IMR-90 (cell line): ENCODE data around the gene SMLR1. TPM values are rescaled to one million over a fixed set of nuclear protein-coding genes. Genes with fewer than 3 reads are reported as not detected.

Experiments used
- ATAC-seq: fragments of 200-7000 bp; cut with Tn5 transposase; 2 replicates; pipeline ENCODE4 v1.9.1; 2020; ENCODE audit warnings: low read depth, mild to moderate bottlenecking, moderate library complexity
- BruUV-seq: library from RNA; stranded (reverse); fragments of 400-500 nt; replicated peaks from 2 replicates; lab custom pipeline; 2021; lab: Mats Ljungman, UMichigan
- CTCF ChIA-PET: fragments of 300-600 bp; formaldehyde crosslinking; extraction: SDS; loops from one replicate; lab custom pipeline; 2021; ENCODE audit warnings: antibody characterized with exemption; lab: Yijun Ruan, JAX
- POLR2A ChIA-PET: fragments of 300-600 bp; sonication (Branson Sonifier 250); formaldehyde crosslinking; loops from one replicate; lab custom pipeline; 2022; ENCODE audit warnings: antibody characterized with exemption; ENCODE audit not compliant: unreplicated experiment; lab: Charles Lee
- DNase-seq: peaks from one replicate; pipeline ENCODE4 v3.0.0; 2013
- H2AFZ ChIP-seq: replicated peaks from 2 replicates; pipeline ENCODE3; 2013; ENCODE audit warnings: low read length, mild to moderate bottlenecking; ENCODE audit not compliant: poor library complexity
- H2AK5ac ChIP-seq: 2 replicates; pipeline ENCODE4 v1.6.1; 2013; ENCODE audit warnings: low read depth, low read length, inconsistent platforms
- H2AK9ac ChIP-seq: replicated peaks from 2 replicates; pipeline ENCODE3; 2013; ENCODE audit warnings: mild to moderate bottlenecking, low read depth, low read length, moderate library complexity; ENCODE audit not compliant: poor library complexity
- H2BK120ac ChIP-seq: 2 replicates; pipeline ENCODE4 v1.6.1; 2013; ENCODE audit warnings: low read depth, low read length, inconsistent platforms
- H2BK15ac ChIP-seq: 3 replicates; pipeline ENCODE4 v1.6.1; 2013; ENCODE audit warnings: low read depth, low read length, inconsistent platforms
- H2BK20ac ChIP-seq: 2 replicates; pipeline ENCODE4 v1.6.1; 2013; ENCODE audit warnings: low read depth, mild to moderate bottlenecking, inconsistent platforms, low read length, moderate library complexity
- H2BK5ac ChIP-seq: 2 replicates; pipeline ENCODE4 v1.6.1; 2013; ENCODE audit warnings: mild to moderate bottlenecking, low read depth, low read length, inconsistent platforms; ENCODE audit not compliant: poor library complexity, severe bottlenecking
- H3K14ac ChIP-seq: replicated peaks from 2 replicates; pipeline ENCODE4 v1.6.1; 2013; ENCODE audit warnings: low read depth, low read length, inconsistent platforms
- H3K18ac ChIP-seq: 2 replicates; pipeline ENCODE4 v1.6.1; 2013; ENCODE audit warnings: low read depth, low read length, control low read depth
- H3K23ac ChIP-seq: 2 replicates; pipeline ENCODE4 v1.6.1; 2013; ENCODE audit warnings: low read depth, low read length, inconsistent platforms
- H3K27ac ChIP-seq: 2 replicates; pipeline ENCODE4 v1.5.1; 2013; ENCODE audit warnings: mild to moderate bottlenecking, control low read depth, low read length; ENCODE audit not compliant: insufficient read depth
- H3K27me3 ChIP-seq: 2 replicates; pipeline ENCODE4 v1.6.1; 2013; ENCODE audit warnings: low read length; ENCODE audit not compliant: control insufficient read depth, insufficient read depth
- H3K36me3 ChIP-seq: 2 replicates; pipeline ENCODE4 v1.6.1; 2013; ENCODE audit warnings: low read length, mixed read lengths; ENCODE audit not compliant: control insufficient read depth, insufficient read depth
- H3K4ac ChIP-seq: 2 replicates; pipeline ENCODE4 v1.6.1; 2013; ENCODE audit warnings: low read depth, low read length, inconsistent platforms
- H3K4me1 ChIP-seq: 2 replicates; pipeline ENCODE4 v1.6.1; 2013; ENCODE audit warnings: low read length, mixed read lengths; ENCODE audit not compliant: control insufficient read depth, insufficient read depth
- H3K4me2 ChIP-seq: 2 replicates; pipeline ENCODE4 v1.6.1; 2013; ENCODE audit warnings: low read depth, mild to moderate bottlenecking, control low read depth, low read length, moderate library complexity
- H3K4me3 ChIP-seq: 2 replicates; pipeline ENCODE4 v1.5.1; 2013; ENCODE audit warnings: low read depth, mild to moderate bottlenecking, control low read depth, low read length, moderate library complexity; ENCODE audit not compliant: insufficient read depth
- H3K56ac ChIP-seq: 2 replicates; pipeline ENCODE4 v1.6.1; 2013; ENCODE audit warnings: low read length, inconsistent platforms; ENCODE audit not compliant: insufficient read depth; ENCODE audit errors: extremely low read depth
- H3K79me1 ChIP-seq, 2 experiments: 2 replicates each; pipeline ENCODE4 v1.6.1; 2013; ENCODE audit warnings: low read length in 2 of 2, inconsistent platforms in 1 of 2, low read depth in 1 of 2
- H3K9ac ChIP-seq: 2 replicates; pipeline ENCODE4 v1.6.1; 2013; ENCODE audit warnings: low read depth, low read length, control low read depth
- H3K9me1 ChIP-seq: 2 replicates; pipeline ENCODE4 v1.6.1; 2013; ENCODE audit warnings: low read length, inconsistent platforms; ENCODE audit not compliant: insufficient read depth
- H3K9me3 ChIP-seq: 2 replicates; pipeline ENCODE4 v1.6.1; 2013; ENCODE audit warnings: low read length; ENCODE audit not compliant: control insufficient read depth, insufficient read depth
- H4K20me1 ChIP-seq: 2 replicates; pipeline ENCODE4 v1.6.1; 2013; ENCODE audit warnings: low read length, inconsistent platforms; ENCODE audit not compliant: insufficient read depth
- H4K5ac ChIP-seq: 2 replicates; pipeline ENCODE4 v1.6.1; 2013; ENCODE audit warnings: mild to moderate bottlenecking, low read depth, low read length, control low read depth
- H4K8ac ChIP-seq, 2 experiments: 2 replicates each; pipeline ENCODE4 v1.6.1; 2013; ENCODE audit warnings: low read depth in 2 of 2, low read length in 2 of 2, control low read depth in 1 of 2, inconsistent platforms in 1 of 2
- H4K91ac ChIP-seq: 2 replicates; pipeline ENCODE4 v1.6.1; 2013; ENCODE audit warnings: low read depth, low read length, inconsistent platforms; ENCODE audit not compliant: insufficient read depth
- BHLHE40 ChIP-seq: fragments of 150-350 bp; IDR thresholded peaks from 2 replicates; pipeline ENCODE4 v1.6.1; 2016; ENCODE audit warnings: mild to moderate bottlenecking, low read depth, low read length
- CEBPB ChIP-seq: IDR thresholded peaks from 2 replicates; pipeline ENCODE4 v1.6.1; 2012; ENCODE audit warnings: low read depth, low read length, improper control_type of control experiment
- CHD1 ChIP-seq: IDR thresholded peaks from 2 replicates; pipeline ENCODE4 v1.6.1; 2012; ENCODE audit warnings: low read depth, low read length, improper control_type of control experiment
- FOS ChIP-seq: fragments of 150-350 bp; IDR thresholded peaks from 2 replicates; pipeline ENCODE4 v1.6.1; 2016; ENCODE audit warnings: low read depth, low read length
- MAFK ChIP-seq: IDR thresholded peaks from 2 replicates; pipeline ENCODE4 v1.6.1; 2012; ENCODE audit warnings: low read depth, low read length, improper control_type of control experiment
- MAZ ChIP-seq: IDR thresholded peaks from 2 replicates; pipeline ENCODE4 v1.6.1; 2012; ENCODE audit warnings: low read depth, mild to moderate bottlenecking, low read length, improper control_type of control experiment, moderate library complexity, borderline replicate concordance
- MXI1 ChIP-seq: IDR thresholded peaks from 2 replicates; pipeline ENCODE4 v1.6.1; 2012; ENCODE audit warnings: low read depth, mild to moderate bottlenecking, low read length, moderate library complexity, borderline replicate concordance
- NFE2L2 ChIP-seq: fragments of 150-350 bp; IDR thresholded peaks from 2 replicates; pipeline ENCODE4 v1.6.1; 2016; ENCODE audit warnings: low read depth, mild to moderate bottlenecking, low read length
- POLR2A ChIP-seq: IDR thresholded peaks from 2 replicates; pipeline ENCODE4 v1.6.1; 2012; ENCODE audit warnings: mild to moderate bottlenecking, low read depth, low read length
- RAD21 ChIP-seq: IDR thresholded peaks from 2 replicates; pipeline ENCODE4 v1.6.1; 2012; ENCODE audit warnings: low read length, improper control_type of control experiment
- RCOR1 ChIP-seq: IDR thresholded peaks from 2 replicates; pipeline ENCODE4 v1.6.1; 2012; ENCODE audit warnings: mild to moderate bottlenecking, low read length, improper control_type of control experiment; ENCODE audit not compliant: insufficient replicate concordance
- RFX5 ChIP-seq: IDR thresholded peaks from 2 replicates; pipeline ENCODE4 v1.8.0; 2012; ENCODE audit warnings: low read depth, mild to moderate bottlenecking, low read length, moderate library complexity
- SMC3 ChIP-seq: fragments of 150-350 bp; IDR thresholded peaks from 2 replicates; pipeline ENCODE4 v1.6.1; 2016; ENCODE audit warnings: low read depth, mild to moderate bottlenecking, antibody characterized with exemption, low read length, moderate library complexity
- WGBS, 2 experiments: methylation state at CpG; one replicate each; pipeline versions ENCODE4 v1.1.5 to v1.1.7; 2013; ENCODE audit warnings: missing lambda C conversion rate in 2 of 2; ENCODE audit not compliant: insufficient read length in 1 of 2; ENCODE audit errors: extremely low coverage in 2 of 2; 5-methylcytosine and 5-hydroxymethylcytosine counted together
- dilution Hi-C: fragments of 300-500 bp; cut with HindIII; formaldehyde crosslinking; loops from one replicate; pipeline ENCODE4 v1.14.3; 2018; ENCODE audit warnings: low sequenced_read_pairs; ENCODE audit not compliant: unreplicated experiment
- in situ Hi-C: fragments of 300-500 bp; cut with MboI; formaldehyde crosslinking; loops from 3 replicates; pipeline ENCODE4 v1.14.3; 2019; ENCODE audit warnings: low sequenced_read_pairs, inconsistent platforms, mixed read lengths
- intact Hi-C: fragments of 100-400 bp; cut with micrococcal nuclease; formaldehyde crosslinking; loops from 2 replicates; pipeline ENCODE4 v1.10.0; 2022
- polyA plus RNA-seq, 3 experiments: library from polyadenylated mRNA; depleted of rRNA; stranded (reverse); fragments of >200 nt; gene quantifications; 2 replicates each; pipeline ENCODE4 v1.2.3, GENCODE V29; 2012; ENCODE audit warnings: low replicate concordance in 1 of 3
- total RNA-seq: library from RNA; depleted of rRNA; stranded (reverse); fragments of >200 nt; gene quantifications from 2 replicates; pipeline ENCODE4 v1.2.3, GENCODE V29; 2012
- TF ChIP-seq, protein P1 (sequence below): fragments of 150-350 bp; IDR thresholded peaks from 2 replicates; pipeline ENCODE4 v1.6.1; 2017; ENCODE audit warnings: mild to moderate bottlenecking, antibody characterized with exemption, low read length, low read depth
- TF ChIP-seq, protein P2 (sequence below): fragments of 150-350 bp; IDR thresholded peaks from 2 replicates; pipeline ENCODE4 v1.6.1; 2016; ENCODE audit warnings: low read depth, mild to moderate bottlenecking, low read length, moderate library complexity, borderline replicate concordance
- TF ChIP-seq, protein P3 (sequence below): conservative IDR thresholded peaks from 2 replicates; pipeline ENCODE4 v1.5.1; 2012; ENCODE audit warnings: mild to moderate bottlenecking, low read depth, low read length, improper control_type of control experiment

The SMLR1 gene
- total and polyA plus RNA-seq, 2 of the 4 experiments (the other 2 are of a cell fraction): not detected

DNA sequence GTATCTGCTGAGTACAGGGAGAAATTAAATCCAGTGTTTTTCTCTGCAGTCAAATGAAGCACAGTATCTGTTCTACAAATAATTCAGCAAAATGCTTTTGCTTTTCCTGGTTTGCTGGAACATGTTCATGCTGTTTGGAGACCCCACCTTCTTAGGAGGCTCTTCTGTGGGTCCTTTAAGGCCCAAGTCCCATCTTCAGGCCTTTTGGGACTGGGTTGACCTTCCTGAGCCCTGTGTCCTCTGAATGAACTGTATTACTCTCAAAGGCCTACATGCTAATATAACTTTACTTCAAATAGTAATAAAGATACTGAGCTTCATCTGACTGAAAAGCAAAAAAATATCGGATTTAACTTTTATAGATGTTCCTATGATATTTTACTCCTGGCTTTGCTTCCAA, 19.3 kb downstream of the SMLR1 start:
- WGBS, 2 experiments: no CpG with 5 or more reads among the region's 1 CpG
- Histone ChIP-seq H3K4me3 (no peak overlapping the region), H3K27me3 (no peaks in the 10 kb centered on the region), H2BK15ac (no peak overlapping the region), H3K27ac (no peak overlapping the region), H4K5ac (no peak overlapping the region), H3K4ac (no peak overlapping the region), H2AFZ (no peak overlapping the region), H3K4me2 (no peak overlapping the region), H4K8ac (no peak overlapping the region), H3K14ac (no peak overlapping the region), H2AK5ac (no peak overlapping the region), H3K18ac (no peak overlapping the region), H2BK20ac (no peak overlapping the region), H3K56ac (no peak overlapping the region), H2BK120ac (no peak overlapping the region), H3K9me3 (no peaks in the 10 kb centered on the region), H2BK5ac (no peak overlapping the region), H3K4me1 (peaks cover 6% of the 10 kb centered on the region; the same call in 1 of the 2 replicates), H4K91ac (no peak overlapping the region), H4K20me1 (no peaks in the 10 kb centered on the region), H2AK9ac (no peak overlapping the region), H3K79me1 (peaks cover 3 to 6% of the 10 kb centered on the region in 2 experiments; a peak in 2 of 4 replicates), H3K9me1 (peaks cover 7% of the 10 kb centered on the region), H3K23ac (no peak overlapping the region), H3K36me3 (no peaks in the 10 kb centered on the region; the same call in 1 of the 2 replicates), H3K9ac (no peak overlapping the region)
- DNase-seq (no peak), ATAC-seq (no peak)
- in situ Hi-C loops (loop anchor here (10.0 kb wide), 1 partner anchor 532 kb away; no protein-coding TSS in a partner anchor), dilution Hi-C loops (no loop called here), intact Hi-C loops (no loop called here)
- ChIA-PET POLR2A (no interaction called here), CTCF (no interaction called here)
- BruUV-seq: no TSS peak
- TF ChIP-seq, protein P1, sequence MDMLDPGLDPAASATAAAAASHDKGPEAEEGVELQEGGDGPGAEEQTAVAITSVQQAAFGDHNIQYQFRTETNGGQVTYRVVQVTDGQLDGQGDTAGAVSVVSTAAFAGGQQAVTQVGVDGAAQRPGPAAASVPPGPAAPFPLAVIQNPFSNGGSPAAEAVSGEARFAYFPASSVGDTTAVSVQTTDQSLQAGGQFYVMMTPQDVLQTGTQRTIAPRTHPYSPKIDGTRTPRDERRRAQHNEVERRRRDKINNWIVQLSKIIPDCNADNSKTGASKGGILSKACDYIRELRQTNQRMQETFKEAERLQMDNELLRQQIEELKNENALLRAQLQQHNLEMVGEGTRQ: no peak
- TF ChIP-seq FOS (no peak), NFE2L2 (no peak), RAD21 (no peak), CEBPB (no peak), MAZ (no peak), RCOR1 (no peak), MAFK (no peak), SMC3 (no peak), RFX5 (no peak), CHD1 (no peak), BHLHE40 (no peak), POLR2A (no peak), MXI1 (no peak)
- TF ChIP-seq, protein P2, sequence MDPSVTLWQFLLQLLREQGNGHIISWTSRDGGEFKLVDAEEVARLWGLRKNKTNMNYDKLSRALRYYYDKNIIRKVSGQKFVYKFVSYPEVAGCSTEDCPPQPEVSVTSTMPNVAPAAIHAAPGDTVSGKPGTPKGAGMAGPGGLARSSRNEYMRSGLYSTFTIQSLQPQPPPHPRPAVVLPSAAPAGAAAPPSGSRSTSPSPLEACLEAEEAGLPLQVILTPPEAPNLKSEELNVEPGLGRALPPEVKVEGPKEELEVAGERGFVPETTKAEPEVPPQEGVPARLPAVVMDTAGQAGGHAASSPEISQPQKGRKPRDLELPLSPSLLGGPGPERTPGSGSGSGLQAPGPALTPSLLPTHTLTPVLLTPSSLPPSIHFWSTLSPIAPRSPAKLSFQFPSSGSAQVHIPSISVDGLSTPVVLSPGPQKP: no peak
- TF ChIP-seq, protein P3, sequence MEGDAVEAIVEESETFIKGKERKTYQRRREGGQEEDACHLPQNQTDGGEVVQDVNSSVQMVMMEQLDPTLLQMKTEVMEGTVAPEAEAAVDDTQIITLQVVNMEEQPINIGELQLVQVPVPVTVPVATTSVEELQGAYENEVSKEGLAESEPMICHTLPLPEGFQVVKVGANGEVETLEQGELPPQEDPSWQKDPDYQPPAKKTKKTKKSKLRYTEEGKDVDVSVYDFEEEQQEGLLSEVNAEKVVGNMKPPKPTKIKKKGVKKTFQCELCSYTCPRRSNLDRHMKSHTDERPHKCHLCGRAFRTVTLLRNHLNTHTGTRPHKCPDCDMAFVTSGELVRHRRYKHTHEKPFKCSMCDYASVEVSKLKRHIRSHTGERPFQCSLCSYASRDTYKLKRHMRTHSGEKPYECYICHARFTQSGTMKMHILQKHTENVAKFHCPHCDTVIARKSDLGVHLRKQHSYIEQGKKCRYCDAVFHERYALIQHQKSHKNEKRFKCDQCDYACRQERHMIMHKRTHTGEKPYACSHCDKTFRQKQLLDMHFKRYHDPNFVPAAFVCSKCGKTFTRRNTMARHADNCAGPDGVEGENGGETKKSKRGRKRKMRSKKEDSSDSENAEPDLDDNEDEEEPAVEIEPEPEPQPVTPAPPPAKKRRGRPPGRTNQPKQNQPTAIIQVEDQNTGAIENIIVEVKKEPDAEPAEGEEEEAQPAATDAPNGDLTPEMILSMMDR: no peak
